ENCODE results near the gene SPNS3. TPM values are rescaled to one million over a fixed set of nuclear protein-coding genes. Genes with fewer than 3 reads are reported as not detected.

Gene SPNS3
- total RNA-seq, 1 donor from 2014 or later, result not detected

DNA sequence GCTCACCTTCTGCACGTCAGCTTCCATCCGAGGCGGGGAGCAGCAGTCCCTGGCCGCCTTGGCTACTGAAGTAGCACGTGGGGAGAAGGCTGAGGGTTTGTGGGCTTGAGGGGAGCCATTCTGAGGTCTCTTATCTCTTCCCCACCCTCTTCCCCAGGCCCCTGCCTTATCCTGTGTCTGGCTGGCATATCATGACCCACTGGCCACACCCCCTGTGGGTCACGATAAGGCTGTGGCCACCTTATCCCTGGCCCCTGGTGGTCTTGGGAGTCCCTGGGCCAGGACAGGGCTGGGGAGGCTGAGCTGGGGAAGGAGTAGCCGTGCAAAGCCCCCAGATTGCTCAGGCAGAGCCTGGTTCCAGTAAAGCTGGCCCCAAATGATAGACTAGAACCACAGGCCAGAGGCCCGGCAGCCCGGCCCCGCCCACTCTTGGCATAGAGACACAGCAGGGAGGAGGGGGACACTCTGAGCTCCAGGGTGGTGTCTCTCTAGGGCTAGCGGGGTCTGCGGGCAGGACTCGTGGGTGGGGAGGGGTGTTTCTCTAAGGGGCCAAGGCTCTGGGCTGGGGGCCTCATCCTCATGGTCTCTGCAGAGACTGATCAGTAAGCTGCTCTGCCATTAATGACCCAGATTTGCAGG lies 72.6 kb downstream of the SPNS3 start:
- DNase-seq (ENCODE audit: low spot score) (no peak), ATAC-seq (peak; percentile 30)

DNA sequence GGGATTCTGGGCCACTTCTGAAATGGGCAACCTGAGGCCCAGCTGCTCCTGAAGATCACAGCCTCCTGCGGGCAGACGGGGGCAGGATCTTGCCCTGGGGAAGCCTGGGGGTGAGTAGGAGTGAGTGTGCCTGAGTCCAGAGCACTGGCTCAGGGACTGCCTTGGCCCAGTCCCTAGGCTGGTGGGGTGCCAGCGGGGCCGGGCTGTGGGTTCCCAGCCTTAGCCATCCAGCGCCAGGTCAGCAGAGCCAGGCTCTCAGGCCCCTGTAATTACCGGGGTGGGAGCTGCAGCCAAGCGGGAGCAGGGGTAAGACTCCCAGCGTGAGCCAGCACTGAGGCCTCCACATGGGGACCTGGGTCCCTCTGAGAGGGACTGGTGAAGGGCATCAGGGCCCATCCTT lies 73.2 kb downstream of the SPNS3 start:
- no peak for DNase-seq (ENCODE audit: low spot score)
- peak; percentile 71 for ATAC-seq

DNA sequence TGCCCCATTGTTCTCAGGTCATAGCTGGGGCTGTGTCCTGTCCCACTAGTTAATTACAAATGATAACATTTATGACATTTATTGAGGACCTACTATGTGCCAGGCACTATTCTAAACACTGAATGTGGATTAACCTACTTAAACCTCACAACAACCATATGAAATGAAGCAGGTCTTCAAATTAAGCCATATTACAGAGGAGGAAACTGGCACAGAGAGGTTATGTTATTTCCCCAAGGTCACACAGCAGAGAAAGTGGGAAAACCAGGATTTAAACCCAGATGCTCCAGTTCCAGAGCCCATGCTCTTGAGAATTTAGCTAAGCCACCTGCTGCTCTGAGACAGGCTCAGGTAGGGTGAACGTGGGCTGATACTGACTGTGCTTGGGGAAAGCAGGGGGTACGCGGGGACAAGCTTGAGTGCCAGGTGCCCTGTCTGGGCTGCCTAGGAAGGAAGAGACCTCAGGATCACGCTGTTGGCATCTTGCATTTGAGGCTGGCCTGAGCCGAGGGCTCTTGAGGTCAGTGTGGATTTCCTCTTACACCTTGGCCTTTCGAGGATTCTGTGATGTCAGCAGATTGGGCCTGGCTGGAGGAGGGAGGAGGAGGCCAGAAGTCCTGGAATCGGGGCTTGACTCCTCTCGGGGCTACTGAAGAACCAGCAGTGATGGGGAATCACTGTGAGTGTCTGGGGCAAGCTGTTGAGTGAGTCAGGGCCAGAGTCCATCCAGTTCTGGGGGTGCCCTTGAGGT lies 73.8 kb downstream of the SPNS3 start:
- ATAC-seq, result no peak
- no peak for DNase-seq (ENCODE audit: low spot score)

DNA sequence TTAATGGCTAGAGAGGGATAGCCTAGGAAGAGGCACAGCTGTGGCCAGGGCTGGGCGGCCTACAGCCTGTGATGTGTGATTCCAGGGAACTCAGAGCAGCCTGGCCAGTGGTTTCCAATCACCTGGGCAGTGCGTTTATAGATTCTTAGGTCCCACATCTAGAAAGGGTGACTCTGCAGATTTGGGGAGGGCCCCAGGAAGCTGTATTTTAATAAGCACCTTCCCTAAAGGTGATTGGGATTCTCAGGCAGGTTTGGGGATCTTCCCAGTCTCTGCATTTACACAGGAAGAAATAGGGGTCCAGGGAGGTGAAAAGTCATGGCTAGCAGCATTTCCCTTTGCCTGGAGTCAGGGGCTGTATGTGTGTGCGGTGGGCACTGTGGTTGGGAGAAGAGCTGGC lies 74.5 kb downstream of the SPNS3 start:
- ATAC-seq (no peak), DNase-seq (ENCODE audit: low spot score) (no peak)

DNA sequence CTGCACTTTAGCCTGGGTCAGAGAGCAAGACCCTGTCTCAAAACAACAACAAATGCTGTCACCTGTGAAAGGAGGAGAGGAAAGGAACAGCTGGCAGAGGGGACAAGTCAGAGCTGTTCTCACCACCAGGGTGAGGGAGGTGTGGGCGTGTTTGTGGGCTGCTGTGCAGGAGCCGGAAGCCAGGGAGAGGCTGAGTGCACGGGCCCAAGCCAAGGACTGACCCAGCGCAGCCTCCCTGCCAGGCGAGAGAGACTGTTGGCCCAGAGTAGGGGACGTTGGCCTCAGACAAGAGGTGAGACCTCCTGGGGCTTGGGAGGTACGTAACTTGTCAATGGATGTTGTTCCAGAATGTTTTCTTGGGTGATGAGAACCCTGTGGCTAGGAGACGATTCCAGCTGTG lies 75.7 kb downstream of the SPNS3 start:
- DNase-seq (ENCODE audit: low spot score), result no peak
- peak; percentile 18 for ATAC-seq

DNA sequence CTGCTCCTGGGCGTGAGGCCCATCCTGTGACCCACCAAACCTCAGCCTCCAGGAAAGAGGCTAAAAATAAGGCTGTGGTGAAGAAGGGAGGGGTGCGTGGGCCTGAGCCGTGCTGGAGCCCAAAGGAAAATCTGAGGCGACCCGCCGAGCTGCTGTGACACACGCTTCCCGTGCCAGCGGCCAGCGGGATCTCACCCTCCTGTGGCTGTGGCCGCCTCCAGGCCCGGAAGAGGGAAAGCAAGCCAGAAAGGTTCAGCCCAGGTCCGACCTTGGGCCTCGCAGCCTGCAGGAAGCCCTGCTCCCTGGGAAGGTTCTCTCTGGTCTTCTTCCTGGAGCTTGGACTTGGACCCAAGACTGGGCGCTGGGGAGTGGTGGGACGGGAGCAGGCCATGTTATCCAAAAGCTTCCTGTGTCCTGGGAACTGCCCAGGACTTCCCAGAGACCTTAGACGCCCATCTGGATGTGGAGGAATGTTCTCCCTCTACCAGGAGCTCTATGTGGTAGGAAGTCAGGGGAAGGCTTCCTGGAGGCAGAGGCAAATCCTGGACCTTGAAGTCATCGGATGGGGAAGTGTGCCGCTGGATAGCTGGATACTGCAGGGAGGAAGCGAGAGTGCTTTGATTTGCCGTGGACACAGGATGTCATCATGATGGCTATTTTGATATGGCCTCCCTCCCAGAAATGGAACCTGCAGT lies 76.3 kb downstream of the SPNS3 start:
- ATAC-seq (peak; percentile 3), DNase-seq (ENCODE audit: low spot score) (no peak)

DNA sequence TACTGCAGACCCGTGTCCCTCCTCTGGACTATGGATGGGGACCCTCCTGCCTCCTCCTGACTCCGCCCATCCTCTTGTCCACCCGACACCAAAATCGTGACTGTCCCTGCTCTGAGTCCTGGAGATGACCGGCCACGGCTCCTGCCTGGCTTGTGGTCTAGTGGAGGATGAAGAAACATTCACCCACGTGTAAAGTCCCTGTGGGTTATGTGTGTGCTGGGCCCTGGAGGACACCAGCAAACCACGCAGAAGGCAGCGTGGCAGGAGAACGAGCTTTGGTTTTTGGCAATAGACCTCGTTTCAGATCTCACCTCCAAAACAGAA lies 76.8 kb downstream of the SPNS3 start:
- DNase-seq (ENCODE audit: low spot score), result no peak
- ATAC-seq, result no peak

DNA sequence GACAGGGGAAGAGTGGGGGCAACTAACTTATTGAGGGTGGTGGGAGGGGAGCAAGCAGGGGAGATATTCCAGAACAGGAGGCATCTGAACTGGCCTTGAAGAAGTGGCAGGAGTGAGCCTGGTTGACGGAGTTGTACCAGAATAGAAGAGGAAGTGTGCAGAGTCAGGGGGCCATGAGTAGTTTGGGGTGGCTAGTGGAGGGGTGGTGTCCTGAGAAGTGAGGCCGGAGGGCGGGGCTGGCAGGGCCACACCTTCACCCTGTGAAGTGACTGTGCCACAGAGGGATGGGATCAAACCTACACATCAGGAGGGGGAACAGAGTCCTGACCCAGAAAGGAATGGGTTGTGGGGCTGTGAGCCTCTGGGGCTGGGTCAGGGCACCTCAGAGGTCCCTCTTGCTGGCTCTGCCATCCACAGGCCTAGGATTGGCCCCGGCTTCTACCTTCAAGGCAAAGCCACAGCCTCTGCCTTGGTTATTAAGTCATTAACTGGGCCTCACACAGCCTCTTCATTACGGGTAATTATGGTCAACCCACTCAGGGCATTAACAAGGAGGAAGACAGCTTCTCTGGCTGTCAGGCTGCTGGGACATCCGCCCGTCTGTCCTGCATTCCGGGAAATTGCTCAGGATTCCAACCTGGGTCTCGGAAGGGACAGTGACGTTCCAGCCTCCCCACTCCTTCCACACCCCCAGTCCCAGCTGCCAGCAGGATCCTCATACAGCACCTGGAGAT lies 77.6 kb downstream of the SPNS3 start:
- DNase-seq (ENCODE audit: low spot score) (no peak), ATAC-seq (no peak)

DNA sequence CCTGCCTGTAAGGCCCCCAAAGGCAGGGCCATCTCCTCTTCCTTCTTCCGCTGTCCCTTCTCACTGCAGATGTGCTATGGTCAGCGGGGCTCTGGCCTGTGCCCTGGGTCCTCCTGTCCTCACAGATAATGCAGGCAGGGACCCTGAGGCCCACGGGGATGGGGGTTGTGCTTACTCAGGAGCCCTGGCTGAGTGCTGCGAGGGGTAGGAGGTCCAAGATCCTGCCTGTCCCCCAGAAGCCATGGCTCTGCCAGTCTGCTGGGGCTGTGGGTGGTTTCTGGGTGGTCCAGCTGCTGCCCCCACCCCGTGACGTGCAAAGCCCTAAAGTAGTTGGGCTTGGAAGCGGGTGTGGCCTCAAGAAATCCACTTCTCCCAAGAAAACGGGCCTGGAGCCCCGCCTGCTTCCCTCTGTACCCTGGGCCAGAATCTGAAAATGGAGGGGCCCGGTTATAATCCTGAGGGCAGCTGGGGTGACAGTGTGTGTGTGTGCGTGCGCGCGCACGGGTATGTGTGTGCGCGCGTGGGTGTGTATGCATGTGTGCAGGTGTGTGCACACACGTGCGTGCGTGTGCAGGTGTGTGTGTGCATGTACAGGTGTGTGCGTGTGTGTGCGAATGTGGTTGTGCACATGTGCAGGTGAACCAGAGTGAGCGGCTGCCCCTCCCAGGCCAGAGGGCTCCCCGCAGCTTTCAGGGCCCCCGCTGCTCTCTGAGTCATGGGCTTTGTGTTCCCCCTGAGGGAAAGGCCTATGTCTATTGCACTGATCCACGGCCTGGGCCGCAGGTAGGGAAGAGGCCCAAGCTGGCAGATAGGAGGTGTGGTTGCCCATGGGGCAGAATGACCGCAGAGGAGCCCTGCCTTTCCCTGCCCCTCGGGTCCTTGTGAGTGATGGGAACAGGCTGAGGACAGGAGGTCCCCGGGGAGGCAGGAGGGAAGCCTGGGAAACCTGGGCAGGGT lies 78.7 kb downstream of the SPNS3 start:
- no peak for DNase-seq (ENCODE audit: low spot score)
- ATAC-seq, result no peak

DNA sequence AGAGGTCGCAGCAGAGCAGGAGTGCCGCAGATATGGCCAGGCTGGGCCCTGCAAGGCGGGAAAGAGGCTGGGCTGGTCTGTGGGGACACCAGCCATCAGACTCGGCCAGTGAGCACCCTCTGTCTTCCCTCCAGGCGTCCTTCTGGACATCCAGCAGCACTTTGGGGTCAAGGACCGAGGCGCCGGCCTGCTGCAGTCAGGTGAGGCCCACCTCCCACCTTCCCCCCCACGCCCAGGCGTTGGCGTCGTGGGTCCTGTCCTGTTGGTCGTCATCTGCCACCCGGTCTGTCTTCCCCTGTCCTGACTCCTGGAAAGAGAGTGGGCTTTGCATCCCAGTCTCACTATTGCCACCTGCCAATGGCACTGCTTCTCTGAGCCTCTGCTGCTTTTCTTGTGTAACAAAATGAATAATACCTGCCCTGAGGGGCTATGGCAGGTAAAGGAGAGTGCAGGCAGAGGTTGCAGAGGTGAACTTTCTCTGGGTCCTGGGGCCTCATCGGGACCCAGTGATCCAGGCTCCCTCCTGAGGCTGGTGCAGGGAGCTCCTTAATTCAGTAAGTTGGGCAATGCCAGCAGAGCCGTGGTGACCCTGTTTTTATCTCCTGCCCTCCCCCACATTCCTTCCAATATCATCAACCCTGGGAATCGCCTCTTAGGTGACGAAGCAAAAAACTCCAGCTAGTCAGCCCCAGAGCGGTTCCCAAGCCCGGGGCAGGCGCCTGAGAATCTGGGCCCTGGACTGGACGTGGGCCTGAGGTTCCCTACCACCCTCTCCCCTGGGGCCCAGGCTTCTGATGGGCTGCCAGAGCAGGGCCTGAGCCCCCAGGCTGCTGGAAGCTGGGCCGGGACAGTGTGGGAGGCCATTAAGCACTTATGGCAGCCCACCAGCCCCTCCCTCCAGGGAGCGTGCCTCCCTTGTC lies 79.6 kb downstream of the SPNS3 start:
- DNase-seq (ENCODE audit: low spot score) (no peak), ATAC-seq (no peak)

DNA sequence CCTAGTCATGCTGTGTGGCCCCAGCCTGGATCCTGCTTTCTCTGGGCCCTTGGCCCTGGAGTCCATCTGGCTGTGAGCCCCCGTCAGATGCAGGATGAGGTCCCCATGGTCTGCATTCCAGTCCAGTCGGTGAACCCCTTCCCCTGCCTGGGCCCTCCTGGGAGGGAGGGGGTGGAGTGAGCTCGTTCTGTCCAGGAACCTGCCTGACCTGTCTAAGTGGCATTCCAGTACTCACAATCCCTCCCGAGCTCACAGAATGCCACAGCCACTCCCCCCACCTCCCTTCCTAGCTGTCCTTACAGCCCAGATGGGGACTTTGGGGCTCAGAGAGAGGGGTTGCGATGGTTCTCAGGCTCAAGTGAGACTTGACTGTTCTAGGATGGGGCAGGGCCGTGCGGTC lies 80.5 kb downstream of the SPNS3 start:
- DNase-seq (ENCODE audit: low spot score) (no peak), ATAC-seq (no peak)

DNA sequence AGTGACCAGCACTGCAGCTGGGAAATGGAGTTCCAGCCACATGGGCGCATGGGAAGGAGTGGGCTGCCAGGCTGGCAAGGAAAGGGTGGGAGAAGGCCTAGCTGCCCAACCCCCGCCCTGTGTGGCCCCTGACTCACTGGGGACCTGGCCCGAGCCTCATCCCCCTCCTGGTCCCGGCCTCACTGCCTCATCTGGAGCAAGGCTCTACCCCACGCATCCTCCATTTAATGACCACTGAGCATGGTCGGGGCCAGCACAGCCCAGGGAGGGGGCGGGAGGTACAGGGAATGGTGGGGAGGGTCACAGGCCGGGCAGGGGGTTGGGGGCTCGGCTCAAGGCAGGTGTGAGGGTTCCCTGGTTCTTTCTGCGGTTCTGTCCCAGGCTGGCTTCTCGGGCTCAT lies 81.0 kb downstream of the SPNS3 start:
- no peak for DNase-seq (ENCODE audit: low spot score)

DNA sequence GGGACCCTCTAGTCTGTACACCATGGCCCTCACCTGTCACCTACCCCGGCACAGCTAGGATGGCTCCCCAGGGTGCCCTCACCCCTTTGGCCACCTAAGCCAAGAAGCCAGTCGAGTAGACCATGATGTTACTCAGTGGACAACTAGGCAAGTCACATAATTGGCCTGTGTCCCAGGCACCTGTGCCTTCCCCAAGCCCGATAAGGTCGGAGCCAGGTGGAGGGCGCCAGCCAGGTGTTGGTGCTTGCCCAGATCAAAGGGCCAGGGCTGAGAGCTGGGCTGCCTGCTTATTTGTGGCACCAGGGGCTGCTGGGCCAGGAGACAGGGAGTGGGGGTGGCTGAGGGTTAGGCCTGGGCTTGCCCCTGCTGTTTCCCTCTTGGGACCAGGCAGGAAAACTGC lies 81.8 kb downstream of the SPNS3 start:
- DNase-seq (ENCODE audit: low spot score) (no peak), ATAC-seq (peak; percentile 15)

More for the DNA sequence above, 81.0 kb downstream of the SPNS3 start:
- ATAC-seq, result no peak

DNA sequence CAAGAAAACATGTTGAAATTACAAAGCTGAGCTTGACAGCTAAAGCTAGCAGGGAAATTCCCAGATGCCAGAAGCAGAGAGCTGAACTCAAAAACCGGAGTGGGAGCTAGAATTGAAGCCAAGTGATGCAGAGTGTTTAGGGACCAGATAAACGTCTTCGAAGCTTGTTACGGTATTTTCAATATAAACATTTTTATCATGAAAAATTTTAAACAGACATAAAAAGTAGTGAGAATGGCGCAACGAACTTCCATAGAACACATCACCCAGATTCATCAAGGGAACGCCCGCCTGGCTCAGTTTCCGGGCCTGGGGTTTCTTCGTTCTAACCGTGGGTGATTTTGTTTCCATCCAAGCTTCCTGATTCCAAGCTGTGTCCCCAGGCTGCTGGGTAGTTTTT lies 83.0 kb downstream of the SPNS3 start:
- DNase-seq (ENCODE audit: low spot score), result no peak
- no peak for ATAC-seq

DNA sequence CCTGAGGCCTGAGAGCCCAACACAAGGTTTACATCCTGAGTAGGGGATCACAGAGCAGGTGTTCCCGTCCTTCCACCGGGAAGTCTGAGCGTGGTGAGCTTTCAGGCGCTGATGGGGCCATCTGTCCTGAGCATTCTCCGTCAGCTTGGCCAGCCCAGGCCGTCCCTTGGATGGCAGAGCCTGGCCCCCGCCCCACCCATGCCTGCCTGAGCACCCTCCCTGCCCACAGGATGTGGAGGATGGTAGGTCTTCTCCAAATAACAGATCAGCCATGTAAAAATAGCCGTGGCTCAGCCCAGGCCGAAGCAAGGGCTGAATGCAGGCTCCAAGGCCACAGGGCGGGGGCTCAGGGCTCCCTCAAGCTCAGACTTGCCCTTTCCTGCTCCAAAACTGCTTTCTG lies 85.2 kb downstream of the SPNS3 start:
- no peak for ATAC-seq
- no peak for DNase-seq (ENCODE audit: low spot score)

DNA sequence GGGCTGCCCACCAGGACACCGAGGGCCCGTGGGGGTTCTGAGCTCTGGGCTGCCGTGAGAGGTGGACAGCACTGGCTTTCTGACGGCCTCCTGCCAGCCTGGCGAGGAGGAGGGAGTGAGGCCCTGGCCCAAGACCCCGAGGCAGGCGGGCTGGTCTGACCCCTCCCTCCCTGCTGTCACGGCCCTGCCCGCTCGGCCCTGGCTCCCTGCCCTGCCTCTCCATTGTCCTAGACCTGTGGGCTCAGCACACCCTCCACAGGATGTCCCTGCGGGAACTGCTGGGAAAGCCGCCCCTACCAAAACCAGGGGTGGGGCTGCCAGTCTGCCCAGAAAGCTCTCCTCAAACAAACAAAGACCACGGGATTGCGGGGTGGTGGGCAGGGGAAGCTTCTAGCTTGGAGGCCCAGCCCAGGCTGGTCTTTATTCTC lies 85.6 kb downstream of the SPNS3 start:
- ATAC-seq, result peak; percentile 47
- peak; percentile 52 for DNase-seq (ENCODE audit: low spot score)

DNA sequence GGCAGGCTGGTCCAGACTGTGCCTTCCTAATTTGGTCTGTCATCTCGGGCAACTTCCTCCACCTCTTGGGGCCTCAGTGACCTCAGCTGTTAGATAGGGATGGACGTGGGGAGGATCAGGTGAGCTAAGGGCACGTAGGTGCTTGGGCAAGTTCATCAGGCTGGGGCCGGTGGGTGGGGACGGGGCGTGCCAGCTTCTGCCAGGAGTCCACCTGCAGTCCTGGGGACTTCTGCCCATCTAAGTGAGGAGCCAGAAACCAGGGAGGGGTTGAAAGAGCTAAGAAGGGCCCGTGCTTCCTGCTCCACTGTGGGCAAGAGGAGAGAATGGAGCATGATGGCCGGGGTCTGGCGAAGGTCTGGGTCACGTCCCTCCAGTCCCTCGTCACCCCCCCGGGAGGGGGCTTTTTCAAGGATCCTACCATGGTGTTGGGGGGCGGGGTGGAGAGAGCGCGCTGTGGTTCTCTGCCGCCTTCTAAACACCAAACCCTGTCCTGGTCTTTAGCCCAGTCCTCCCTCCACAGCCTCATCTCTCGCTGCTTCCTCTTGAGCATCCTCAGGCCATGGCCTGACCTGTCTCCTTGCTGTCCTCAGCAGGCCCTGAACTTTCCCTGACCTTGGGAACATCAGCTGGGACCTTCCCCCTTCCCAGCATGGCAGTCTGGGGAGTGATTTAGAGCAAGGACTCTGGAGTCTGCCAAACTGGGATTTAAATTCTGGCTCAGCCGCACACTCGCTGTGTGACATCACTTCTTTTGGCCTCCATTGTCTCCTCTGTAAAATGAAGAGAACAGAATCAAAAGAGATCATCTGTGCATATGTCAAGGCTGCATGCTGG lies 86.5 kb downstream of the SPNS3 start:
- peak; percentile 44 for ATAC-seq
- DNase-seq (ENCODE audit: low spot score), result no peak

DNA sequence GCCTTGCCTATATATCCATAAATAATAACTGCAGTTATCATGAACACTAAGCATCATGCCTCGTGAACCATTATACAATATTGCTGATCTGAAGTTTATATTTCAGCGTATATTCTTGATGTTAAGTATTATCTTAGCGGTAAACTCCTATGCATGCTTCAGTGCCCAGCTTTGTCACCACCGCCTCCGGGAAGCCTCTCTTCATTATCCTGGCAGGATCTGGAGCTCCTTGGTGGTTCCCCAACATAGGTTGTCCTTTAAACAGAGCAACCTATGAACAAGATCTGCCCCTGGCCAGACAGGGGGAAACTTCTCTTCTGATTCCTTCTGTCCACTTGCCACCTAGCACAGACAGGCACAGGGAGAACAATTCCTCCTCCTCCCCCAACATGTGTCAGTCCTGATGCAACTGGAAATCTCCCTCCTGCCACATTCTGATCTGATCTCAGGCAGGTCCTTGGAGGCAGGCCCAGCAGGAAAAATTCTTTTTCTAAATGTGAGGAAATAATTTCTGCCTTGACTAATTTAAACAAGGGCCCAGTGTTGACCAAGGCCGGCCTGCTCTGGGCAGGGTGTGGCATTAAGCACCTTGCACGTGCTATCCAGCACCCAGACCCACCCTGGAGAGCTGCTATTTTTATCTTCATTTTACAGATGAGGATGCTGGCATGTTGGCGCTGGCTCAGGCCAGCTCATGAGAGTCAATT lies 87.3 kb downstream of the SPNS3 start:
- no peak for DNase-seq (ENCODE audit: low spot score)

More for the DNA sequence above, 87.3 kb downstream of the SPNS3 start:
- no peak for ATAC-seq

Data from left lobe of liver (tissue), 2 donors.